Measurements from ENCODE around the gene PCDHGA1.

- TF ChIP-seq, protein P1, sequence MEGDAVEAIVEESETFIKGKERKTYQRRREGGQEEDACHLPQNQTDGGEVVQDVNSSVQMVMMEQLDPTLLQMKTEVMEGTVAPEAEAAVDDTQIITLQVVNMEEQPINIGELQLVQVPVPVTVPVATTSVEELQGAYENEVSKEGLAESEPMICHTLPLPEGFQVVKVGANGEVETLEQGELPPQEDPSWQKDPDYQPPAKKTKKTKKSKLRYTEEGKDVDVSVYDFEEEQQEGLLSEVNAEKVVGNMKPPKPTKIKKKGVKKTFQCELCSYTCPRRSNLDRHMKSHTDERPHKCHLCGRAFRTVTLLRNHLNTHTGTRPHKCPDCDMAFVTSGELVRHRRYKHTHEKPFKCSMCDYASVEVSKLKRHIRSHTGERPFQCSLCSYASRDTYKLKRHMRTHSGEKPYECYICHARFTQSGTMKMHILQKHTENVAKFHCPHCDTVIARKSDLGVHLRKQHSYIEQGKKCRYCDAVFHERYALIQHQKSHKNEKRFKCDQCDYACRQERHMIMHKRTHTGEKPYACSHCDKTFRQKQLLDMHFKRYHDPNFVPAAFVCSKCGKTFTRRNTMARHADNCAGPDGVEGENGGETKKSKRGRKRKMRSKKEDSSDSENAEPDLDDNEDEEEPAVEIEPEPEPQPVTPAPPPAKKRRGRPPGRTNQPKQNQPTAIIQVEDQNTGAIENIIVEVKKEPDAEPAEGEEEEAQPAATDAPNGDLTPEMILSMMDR (conservative IDR thresholded peaks at IDR 0.05; ENCODE audit: low read depth, low read length), result no peak
- TF ChIP-seq EZH2 (IDR thresholded peaks at IDR 0.05; ENCODE audit: borderline replicate concordance, low read depth, low read length, poor library complexity, severe bottlenecking), result no peak
Measured at GRCh38 chr5:141515946-141516671, 185.8 kb downstream of the PCDHGA1 start.

Data from A673 (cell line).